Measurements from ENCODE around the gene ZNF254.
"Not testable (repeated sequence)": the region's sequence is repeated elsewhere in the genome, so short reads cannot be mapped to it uniquely, and the experiment has no call there.

ZNF254 gene

GRCh38 chr19:24069905-24070657, 16.9 kb upstream of the ZNF254 start:
- no peak for FAIRE-seq
- no peak for DNase-seq (ENCODE audit: insufficient read length, low spot score)

GRCh38 chr19:24071078-24071477, 15.9 kb upstream of the ZNF254 start:
- DNase-seq (ENCODE audit: insufficient read length, low spot score) = no peak
- no peak for FAIRE-seq

- DNase-seq (ENCODE audit: insufficient read length, low spot score) (no peak), FAIRE-seq (no peak)
Observed at GRCh38 chr19:24072720-24073119, 14.3 kb upstream of the ZNF254 start.

GRCh38 chr19:24073807-24074206, 13.2 kb upstream of the ZNF254 start:
- FAIRE-seq (no peak), DNase-seq (ENCODE audit: insufficient read length, low spot score) (no peak)

- no peak for DNase-seq (ENCODE audit: insufficient read length, low spot score)
- no peak for FAIRE-seq
Observed at GRCh38 chr19:24074720-24075454, 12.1 kb upstream of the ZNF254 start.

- FAIRE-seq; DNase-seq (ENCODE audit: insufficient read length, low spot score): not testable (repeated sequence)
Observed at GRCh38 chr19:24075530-24075929, 11.5 kb upstream of the ZNF254 start.

- DNase-seq (ENCODE audit: insufficient read length, low spot score) = no peak
- FAIRE-seq = no peak
Observed at GRCh38 chr19:24078680-24079079, 8.3 kb upstream of the ZNF254 start.

- FAIRE-seq (no peak), DNase-seq (ENCODE audit: insufficient read length, low spot score) (no peak)
Observed at GRCh38 chr19:24081056-24081455, 5.9 kb upstream of the ZNF254 start.

GRCh38 chr19:24098359-24098758, 11.4 kb downstream of the ZNF254 start:
- FAIRE-seq = no peak

GRCh38 chr19:24099829-24100228, 12.8 kb downstream of the ZNF254 start:
- FAIRE-seq (no peak), DNase-seq (ENCODE audit: insufficient read length, low spot score) (no peak)

More at GRCh38 chr19:24098359-24098758, 11.4 kb downstream of the ZNF254 start:
- DNase-seq (ENCODE audit: insufficient read length, low spot score) = no peak

GRCh38 chr19:24100597-24100996, 13.6 kb downstream of the ZNF254 start:
- FAIRE-seq; DNase-seq (ENCODE audit: insufficient read length, low spot score): not testable (repeated sequence)

- DNase-seq (ENCODE audit: insufficient read length, low spot score) (no peak), FAIRE-seq (no peak)
Observed at GRCh38 chr19:24101459-24102115, 14.6 kb downstream of the ZNF254 start.

GRCh38 chr19:24127601-24128000, 40.6 kb downstream of the ZNF254 start:
- FAIRE-seq = no peak
- no peak for DNase-seq (ENCODE audit: insufficient read length, low spot score)

GRCh38 chr19:24140099-24140498, 53.1 kb downstream of the ZNF254 start:
- no peak for DNase-seq (ENCODE audit: insufficient read length, low spot score)
- FAIRE-seq = no peak

- FAIRE-seq (no peak), DNase-seq (ENCODE audit: insufficient read length, low spot score) (no peak)
Observed at GRCh38 chr19:24140591-24140990, 53.6 kb downstream of the ZNF254 start.

GRCh38 chr19:24141612-24142011, 54.6 kb downstream of the ZNF254 start:
- DNase-seq (ENCODE audit: insufficient read length, low spot score) = no peak
- no peak for FAIRE-seq

- FAIRE-seq (no peak), DNase-seq (ENCODE audit: insufficient read length, low spot score) (no peak)
Observed at GRCh38 chr19:24142771-24143170, 55.8 kb downstream of the ZNF254 start.

GRCh38 chr19:24159707-24160106, 72.7 kb downstream of the ZNF254 start:
- peak; percentile 8 for DNase-seq (ENCODE audit: insufficient read length, low spot score)
- FAIRE-seq = no peak

- DNase-seq (ENCODE audit: insufficient read length, low spot score) (no peak), FAIRE-seq (no peak)
Observed at GRCh38 chr19:24166055-24166454, 79.1 kb downstream of the ZNF254 start.

- DNase-seq (ENCODE audit: insufficient read length, low spot score) (no peak), FAIRE-seq (no peak)
Observed at GRCh38 chr19:24173882-24174281, 86.9 kb downstream of the ZNF254 start.

- DNase-seq (ENCODE audit: insufficient read length, low spot score) = no peak
- FAIRE-seq = no peak
Observed at GRCh38 chr19:24177686-24178085, 90.7 kb downstream of the ZNF254 start.

GRCh38 chr19:24178207-24178606, 91.2 kb downstream of the ZNF254 start:
- no peak for DNase-seq (ENCODE audit: insufficient read length, low spot score)
- FAIRE-seq = no peak

Measured in HTR-8/SVneo (cell line).